Measurements from ENCODE around the gene CAMK2N1. TPM values are rescaled to one million over a fixed set of nuclear protein-coding genes. Genes with fewer than 3 reads are reported as not detected.

The CAMK2N1 gene
- total and polyA plus RNA-seq, 5 donors: 15.6 to 28.5 (median 15.8) TPM

GRCh38 chr1:20486457-20487235 lies 636 bp upstream of the CAMK2N1 start:
- Histone ChIP-seq H3K4me1 (ENCODE audit: control insufficient read depth, insufficient read depth, low read length) (no peaks in the 10 kb centered on the region), H3K9me3 (ENCODE audit: control insufficient read depth, low read length) (no peaks in the 10 kb centered on the region), H3K27me3 (ENCODE audit: control insufficient read depth, insufficient read depth) (no peaks in the 10 kb centered on the region), H3K27ac (ENCODE audit: low read length) (peak overlapping the region; percentile 5), H3K4me3 (ENCODE audit: low read length) (peak overlapping the region; percentile 64)
- intact Hi-C loops (cut with DNase I): loop anchor here in 1 of 4 donors (10.0 kb wide), 1 partner anchor 102 kb away; no protein-coding TSS in a partner anchor
- WGBS: 1% methylated on average over 50 of the region's 51 CpGs
- ATAC-seq (peak; percentile 78 to 83), DNase-seq (peak; percentile 77 to 92 (median 90))

DNA sequence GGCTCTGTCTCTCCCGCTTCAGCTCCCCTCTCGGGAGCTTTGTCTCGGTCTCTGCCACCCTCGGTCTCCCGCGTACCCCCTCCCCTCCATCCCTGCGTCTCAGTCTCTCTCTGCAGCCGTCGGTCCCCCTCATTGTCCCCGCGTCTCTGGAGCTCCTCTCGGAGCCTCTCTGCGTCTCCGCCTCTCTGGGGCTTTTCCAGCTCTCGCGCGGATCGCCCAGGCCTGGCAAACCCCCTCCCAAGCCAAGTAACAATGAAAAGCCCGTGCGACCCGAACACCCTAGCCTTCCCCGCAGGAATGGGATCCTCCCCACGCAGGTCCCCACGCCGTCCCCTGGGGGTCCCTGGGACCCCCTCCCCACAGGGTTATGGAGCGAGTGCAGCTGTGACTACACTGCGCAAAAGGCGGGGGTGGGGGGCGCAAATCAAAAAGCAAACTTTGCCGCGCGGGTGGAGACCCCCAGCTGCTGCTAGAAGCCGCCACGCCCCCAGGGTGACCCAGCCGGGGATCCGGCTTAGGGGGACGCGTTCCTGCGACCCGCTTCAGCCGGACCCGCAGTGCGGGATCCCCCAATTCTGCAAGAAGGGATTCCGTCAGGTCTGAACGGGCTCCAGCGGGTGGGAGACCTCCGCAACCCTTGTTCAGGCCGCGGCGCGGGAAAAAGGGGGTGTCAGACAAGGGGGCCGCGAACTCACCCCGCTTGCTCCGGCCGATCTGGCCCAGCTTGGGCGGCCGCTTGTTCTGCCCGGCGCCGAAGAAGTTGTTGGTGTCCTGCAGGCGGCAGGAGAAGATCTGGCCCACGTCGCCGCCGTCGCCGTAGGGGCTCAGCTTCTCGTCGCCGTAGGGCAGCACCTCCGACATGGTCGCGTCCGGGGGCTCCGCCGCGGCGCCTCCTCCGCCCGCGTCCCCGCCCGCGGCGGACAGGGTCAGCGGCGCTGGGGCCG lies 1.2 kb downstream of the CAMK2N1 start:
- H3K4me3 ChIP-seq (ENCODE audit: low read length): peak overlapping the region; percentile 64
- no peaks in the 10 kb centered on the region for H3K9me3 ChIP-seq (ENCODE audit: control insufficient read depth, low read length)
- 1% methylated on average over 89 of the region's 89 CpGs for WGBS
- H3K27me3 ChIP-seq (ENCODE audit: control insufficient read depth, insufficient read depth): no peaks in the 10 kb centered on the region
- H3K27ac ChIP-seq (ENCODE audit: low read length): peak overlapping the region; percentile 22
- intact Hi-C loops (cut with DNase I): loop anchor here in 1 of 4 donors (10.0 kb wide), 1 partner anchor 100 kb away; no protein-coding TSS in a partner anchor
- DNase-seq (peak; percentile 48 to 64 (median 64)), ATAC-seq (peak in 1 of 2 donors; percentile 20)
- H3K4me1 ChIP-seq (ENCODE audit: control insufficient read depth, insufficient read depth, low read length): no peaks in the 10 kb centered on the region

DNA sequence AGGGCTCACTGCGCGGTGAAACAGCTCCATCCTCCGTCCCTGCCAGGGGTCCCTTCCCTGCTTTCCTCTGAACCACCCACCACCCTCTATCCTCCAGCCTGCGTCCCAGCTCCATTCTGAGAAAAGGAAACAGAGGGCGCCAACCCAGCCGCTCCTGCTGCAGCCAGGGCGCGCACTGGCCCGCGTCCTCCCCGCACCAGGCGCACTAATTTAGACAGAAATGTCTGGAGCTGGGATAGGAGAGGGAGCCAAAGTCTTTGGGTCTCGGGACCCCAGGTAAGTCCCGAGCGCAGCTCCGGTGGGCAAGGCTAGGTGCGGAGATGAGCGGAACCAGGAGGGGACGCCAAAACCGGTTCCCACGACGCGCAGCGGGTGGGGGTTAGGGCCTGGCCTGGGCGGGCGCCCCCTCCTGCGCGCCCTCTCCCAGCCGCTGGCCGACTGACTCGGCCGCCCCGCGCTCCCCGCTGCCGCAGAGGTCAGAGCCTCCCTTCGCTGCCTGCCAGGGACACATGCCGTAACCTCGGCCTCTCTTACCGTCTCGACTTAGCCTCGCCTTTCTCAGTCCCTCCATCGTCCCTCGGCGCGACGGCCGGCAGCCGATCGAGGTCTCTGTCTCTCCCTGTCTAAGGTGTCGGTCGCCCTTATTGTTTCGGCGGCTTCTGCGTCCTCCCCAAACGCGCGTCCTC lies 2.0 kb downstream of the CAMK2N1 start:
- 1% methylated on average over 58 of the region's 58 CpGs for WGBS
- no peaks in the 10 kb centered on the region for H3K4me1 ChIP-seq (ENCODE audit: control insufficient read depth, insufficient read depth, low read length)
- no peaks in the 10 kb centered on the region for H3K27me3 ChIP-seq (ENCODE audit: control insufficient read depth, insufficient read depth)
- peak overlapping the region; percentile 64 for H3K4me3 ChIP-seq (ENCODE audit: low read length)
- H3K27ac ChIP-seq (ENCODE audit: low read length): no peak overlapping the region
- DNase-seq: peak in 2 of 3 donors; percentile 63 to 67
- ATAC-seq: peak in 1 of 2 donors; percentile 11
- intact Hi-C loops (cut with DNase I): loop anchor here in 1 of 4 donors (10.0 kb wide), 1 partner anchor 99 kb away; no protein-coding TSS in a partner anchor
- no peaks in the 10 kb centered on the region for H3K9me3 ChIP-seq (ENCODE audit: control insufficient read depth, low read length)

DNA sequence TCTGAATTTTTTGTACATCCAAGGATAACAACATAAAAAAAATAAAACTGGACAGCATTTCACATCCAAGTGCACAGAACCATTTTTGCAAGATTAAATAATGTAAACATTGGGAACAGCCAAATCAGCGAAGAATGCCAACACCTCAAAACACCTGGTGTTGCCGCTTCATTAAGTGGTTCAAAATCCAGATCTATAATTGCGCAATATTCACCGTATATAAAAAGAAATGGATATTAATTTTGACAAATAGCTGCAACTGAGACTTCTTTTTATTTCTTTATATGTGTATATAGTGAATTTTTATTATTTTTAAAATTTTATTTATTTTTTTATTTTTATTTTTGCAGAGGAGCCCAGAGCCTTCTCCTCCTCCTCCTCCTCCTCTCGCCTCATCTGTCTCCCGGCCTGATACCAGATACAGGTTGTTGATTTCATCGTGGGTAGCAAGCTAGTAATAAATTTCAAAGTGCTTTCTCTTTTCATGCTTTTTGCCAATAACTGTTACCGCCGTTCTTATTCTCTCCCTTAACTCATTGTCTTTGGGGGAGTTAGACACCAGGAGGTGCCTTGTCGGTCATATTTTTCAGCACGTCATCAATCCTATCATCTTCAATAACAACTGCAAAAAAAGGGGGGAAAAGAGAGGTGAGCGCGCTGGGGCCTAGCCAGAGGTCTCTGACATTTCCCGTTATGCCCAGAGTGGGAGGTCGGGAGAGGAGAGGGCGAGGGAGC lies 2.7 kb downstream of the CAMK2N1 start:
- Histone ChIP-seq H3K4me1 (ENCODE audit: control insufficient read depth, insufficient read depth, low read length) (no peaks in the 10 kb centered on the region), H3K9me3 (ENCODE audit: control insufficient read depth, low read length) (no peaks in the 10 kb centered on the region), H3K4me3 (ENCODE audit: low read length) (peak overlapping the region; percentile 64), H3K27ac (ENCODE audit: low read length) (no peak overlapping the region), H3K27me3 (ENCODE audit: control insufficient read depth, insufficient read depth) (no peaks in the 10 kb centered on the region)
- DNase-seq (no peak), ATAC-seq (no peak)
- intact Hi-C loops (cut with DNase I): loop anchor here in 1 of 4 donors (10.0 kb wide), 1 partner anchor 98 kb away; no protein-coding TSS in a partner anchor
- WGBS: 43% methylated on average over 16 of the region's 16 CpGs

DNA sequence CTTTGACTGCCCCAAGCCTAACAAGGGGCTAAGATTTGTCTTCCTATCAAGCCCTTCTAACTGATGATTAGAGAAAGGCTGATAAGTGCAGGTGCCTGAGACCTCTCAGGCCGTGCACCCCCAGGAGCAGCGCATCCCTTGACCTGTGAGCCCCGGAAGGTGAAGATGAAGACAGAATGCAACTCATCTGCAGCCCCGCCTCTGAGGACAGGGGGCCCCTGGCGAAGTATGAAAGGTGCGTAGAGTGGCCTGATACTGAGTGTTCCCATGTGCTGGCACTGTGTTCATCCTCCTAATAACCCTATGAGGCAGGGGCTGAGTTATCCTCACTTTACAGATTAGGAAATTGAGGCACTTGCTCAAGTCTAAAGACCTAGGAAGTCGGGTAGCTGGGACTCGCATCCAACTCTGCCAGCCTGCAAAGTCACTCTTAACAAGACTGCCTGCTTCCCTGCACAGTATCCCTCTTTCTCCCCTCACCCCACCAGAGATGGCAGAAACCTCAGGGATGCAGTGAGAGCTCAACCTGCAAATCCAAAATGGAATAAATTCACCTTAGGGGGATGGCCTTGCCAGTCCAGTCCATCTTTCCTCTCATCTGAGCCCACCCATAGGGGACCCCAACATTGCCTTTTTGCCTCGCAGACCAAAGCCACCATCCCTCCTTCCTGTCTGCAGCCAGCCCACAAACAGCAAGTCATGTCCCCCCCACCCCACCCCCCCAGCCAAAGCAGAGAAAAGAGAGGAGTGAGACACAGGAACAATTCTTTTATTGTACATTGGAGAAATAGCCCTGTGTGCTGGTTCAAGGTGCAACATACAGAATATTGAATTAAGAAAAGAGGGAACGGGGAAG lies 4.1 kb downstream of the CAMK2N1 start:
- WGBS: 55% methylated on average over 10 of the region's 10 CpGs
- no peaks in the 10 kb centered on the region for H3K4me1 ChIP-seq (ENCODE audit: control insufficient read depth, insufficient read depth, low read length)
- intact Hi-C loops (cut with DNase I): loop anchor here in 1 of 4 donors (10.0 kb wide), 1 partner anchor 97 kb away; no protein-coding TSS in a partner anchor

DNA sequence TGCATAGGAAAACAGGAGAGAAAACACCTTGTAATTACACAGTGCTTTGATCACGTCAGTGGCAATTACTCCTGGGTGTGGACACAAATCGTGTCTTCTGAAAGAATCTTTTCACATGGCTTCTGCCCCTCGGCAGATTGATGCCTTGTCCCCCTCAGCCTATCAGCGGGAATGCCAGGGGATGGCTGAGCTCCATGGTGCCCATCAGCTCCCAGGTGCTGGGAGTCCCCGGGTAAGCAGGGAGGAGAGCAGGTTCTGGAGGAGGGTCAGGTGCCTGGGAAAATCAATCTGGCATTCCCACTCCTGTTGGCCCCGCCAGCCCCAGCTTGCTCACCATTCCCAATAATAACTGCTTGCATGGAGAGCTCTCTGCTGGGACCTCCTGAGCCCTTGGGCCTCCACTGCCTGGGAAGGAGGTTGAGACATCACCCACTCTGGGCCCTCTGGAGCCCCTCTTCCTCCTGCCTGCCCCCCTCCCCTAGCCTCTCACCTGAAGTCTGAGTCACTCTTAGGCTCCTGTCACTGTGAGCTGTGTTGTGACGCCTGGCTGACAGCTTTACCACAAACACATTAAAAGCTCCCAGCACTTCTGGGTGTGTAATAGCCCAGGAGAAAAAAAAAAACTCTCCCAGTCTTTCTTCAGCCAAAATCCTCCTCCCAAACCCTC lies 4.9 kb downstream of the CAMK2N1 start:
- intact Hi-C loops (cut with DNase I): loop anchor here in 1 of 4 donors (10.0 kb wide), 1 partner anchor 96 kb away; no protein-coding TSS in a partner anchor
- Histone ChIP-seq H3K27me3 (ENCODE audit: control insufficient read depth, insufficient read depth) (no peaks in the 10 kb centered on the region), H3K4me1 (ENCODE audit: control insufficient read depth, insufficient read depth, low read length) (peaks cover 5% of the 10 kb centered on the region), H3K4me3 (ENCODE audit: low read length) (no peak overlapping the region), H3K9me3 (ENCODE audit: control insufficient read depth, low read length) (no peaks in the 10 kb centered on the region), H3K27ac (ENCODE audit: low read length) (no peak overlapping the region)
- ATAC-seq (no peak), DNase-seq (no peak)
- WGBS: 65% methylated on average over 7 of the region's 7 CpGs

More for the DNA sequence above, 4.1 kb downstream of the CAMK2N1 start:
- DNase-seq: no peak
- no peak overlapping the region for H3K27ac ChIP-seq (ENCODE audit: low read length)
- H3K4me3 ChIP-seq (ENCODE audit: low read length): no peak overlapping the region
- ATAC-seq: no peak
- H3K9me3 ChIP-seq (ENCODE audit: control insufficient read depth, low read length): no peaks in the 10 kb centered on the region
- H3K27me3 ChIP-seq (ENCODE audit: control insufficient read depth, insufficient read depth): no peaks in the 10 kb centered on the region

DNA sequence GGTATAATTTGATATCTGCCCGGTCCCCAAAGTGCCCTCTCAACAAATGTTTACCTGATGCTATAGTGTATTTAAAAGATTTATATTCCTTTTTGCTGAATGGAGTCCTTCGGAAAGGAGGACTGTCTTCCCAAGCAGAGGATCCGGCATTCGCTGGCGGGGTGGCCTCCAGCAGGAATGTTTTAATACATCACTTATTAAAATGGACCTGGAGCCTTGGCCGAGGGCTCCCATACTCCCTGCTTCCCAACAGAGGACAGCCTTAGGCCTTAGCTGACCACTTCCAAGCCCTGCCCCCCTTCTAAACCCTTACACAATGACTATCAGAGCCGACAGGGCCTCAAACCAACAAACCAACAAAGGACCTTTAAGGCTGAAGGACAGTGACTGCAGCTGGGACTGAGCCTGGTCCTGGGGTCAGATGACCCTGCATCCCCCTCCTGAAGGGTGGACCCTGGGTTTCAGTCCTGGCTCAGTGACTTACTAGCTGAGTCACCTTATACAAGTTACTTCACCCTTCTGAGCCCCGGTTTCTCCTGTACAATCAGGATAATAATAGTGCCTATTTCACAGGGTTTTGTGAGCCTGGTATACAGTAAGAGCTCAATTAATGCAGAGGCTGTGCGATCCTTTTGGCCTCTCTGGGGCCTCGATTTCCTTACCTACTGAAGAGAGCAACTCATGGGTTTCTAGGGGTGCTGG lies 5.6 kb downstream of the CAMK2N1 start:
- intact Hi-C loops (cut with DNase I): loop anchor here in 1 of 4 donors (10.0 kb wide), 1 partner anchor 96 kb away; no protein-coding TSS in a partner anchor
- H3K9me3 ChIP-seq (ENCODE audit: control insufficient read depth, low read length): no peaks in the 10 kb centered on the region
- 82% methylated on average over 10 of the region's 10 CpGs for WGBS
- no peak overlapping the region for H3K27ac ChIP-seq (ENCODE audit: low read length)
- H3K27me3 ChIP-seq (ENCODE audit: control insufficient read depth, insufficient read depth): no peaks in the 10 kb centered on the region
- H3K4me3 ChIP-seq (ENCODE audit: low read length): no peak overlapping the region
- ATAC-seq (no peak), DNase-seq (no peak)
- H3K4me1 ChIP-seq (ENCODE audit: control insufficient read depth, insufficient read depth, low read length): peaks cover 5% of the 10 kb centered on the region

DNA sequence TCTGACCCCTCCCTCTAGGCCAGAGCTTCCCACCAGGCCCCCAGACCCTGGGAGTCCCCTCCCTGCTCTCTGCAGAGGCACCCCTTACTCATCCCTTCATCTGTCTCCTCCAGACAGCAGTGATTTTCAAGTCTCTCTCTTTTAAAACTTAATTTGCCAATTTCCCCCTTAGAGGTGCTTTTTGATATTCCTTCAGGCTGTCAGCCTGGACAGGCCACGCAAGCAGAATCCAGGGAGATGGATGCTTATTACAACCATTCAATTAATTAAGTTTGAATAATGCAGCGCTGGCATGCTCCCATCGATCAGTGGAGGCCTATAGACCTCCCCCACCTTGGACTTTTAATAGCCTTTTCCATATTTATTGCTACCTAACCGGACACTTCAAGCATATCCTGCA lies 6.2 kb downstream of the CAMK2N1 start:
- no peak for DNase-seq
- intact Hi-C loops (cut with DNase I): loop anchor here in 1 of 4 donors (10.0 kb wide), 1 partner anchor 95 kb away; no protein-coding TSS in a partner anchor
- H3K4me1 ChIP-seq (ENCODE audit: control insufficient read depth, insufficient read depth, low read length): peaks cover 5% of the 10 kb centered on the region

More for the DNA sequence above, 6.2 kb downstream of the CAMK2N1 start:
- Histone ChIP-seq H3K27me3 (ENCODE audit: control insufficient read depth, insufficient read depth) (no peaks in the 10 kb centered on the region), H3K27ac (ENCODE audit: low read length) (no peak overlapping the region), H3K4me3 (ENCODE audit: low read length) (no peak overlapping the region), H3K9me3 (ENCODE audit: control insufficient read depth, low read length) (no peaks in the 10 kb centered on the region)
- ATAC-seq: no peak
- WGBS: 90% methylated on average over 4 of the region's 4 CpGs
